H1 (cell line): ENCODE measurements around the gene PARP14.

Experiments used
- EZH2 ChIP-seq: fragments of 200-600 bp; sonication (generic); IDR thresholded peaks from 2 replicates; pipeline ENCODE4 v1.7.1; 2012; ENCODE audit warnings: low read depth, mild to moderate bottlenecking, moderate library complexity, low read length, inconsistent platforms; ENCODE audit not compliant: severe bottlenecking
- POLR2A ChIP-seq, 2 experiments: IDR thresholded peaks; 1 replicate in 1 of 2; 2 replicates in 1 of 2; pipeline ENCODE4 v1.6.1; 2011; ENCODE audit warnings: low read depth in 2 of 2, low read length in 2 of 2, mild to moderate bottlenecking in 2 of 2; ENCODE audit errors: control extremely low read depth in 1 of 2
- RNF2 ChIP-seq: fragments of 200-900, 300-1000 bp; sonication (generic); IDR thresholded peaks from 2 replicates; pipeline ENCODE4 v1.7.1; 2016; ENCODE audit warnings: borderline replicate concordance, low read depth, mild to moderate bottlenecking, antibody characterized with exemption, low read length; ENCODE audit not compliant: poor library complexity, severe bottlenecking; ENCODE audit errors: missing control alignments
- TF ChIP-seq, protein P1 (sequence below), 3 experiments: IDR thresholded peaks; 1 replicate in 2 of 3; 2 replicates in 1 of 3; pipeline versions ENCODE4 v1.5.1 to v1.6.1; 2011; ENCODE audit warnings: low read length in 3 of 3, mild to moderate bottlenecking in 3 of 3, inconsistent platforms in 2 of 3, low read depth in 1 of 3, moderate library complexity in 1 of 3; ENCODE audit not compliant: insufficient read depth in 1 of 3; ENCODE audit errors: control extremely low read depth in 1 of 3

DNA sequence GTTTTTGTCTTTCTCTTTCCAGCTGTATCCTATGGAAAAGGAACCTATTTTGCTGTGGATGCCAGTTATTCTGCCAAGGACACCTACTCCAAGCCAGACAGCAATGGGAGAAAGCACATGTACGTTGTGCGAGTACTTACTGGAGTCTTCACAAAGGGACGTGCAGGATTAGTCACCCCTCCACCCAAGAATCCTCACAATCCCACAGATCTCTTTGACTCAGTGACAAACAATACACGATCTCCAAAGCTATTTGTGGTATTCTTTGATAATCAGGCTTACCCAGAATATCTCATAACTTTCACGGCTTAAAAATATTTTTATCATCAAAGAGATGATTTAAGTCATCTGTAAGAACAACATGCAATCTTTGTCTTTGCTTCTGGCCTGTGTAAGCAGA lies 44.9 kb upstream of the PARP14 start:
- TF ChIP-seq EZH2 (no peak), POLR2A (IDR thresholded peaks at IDR 0.05; ENCODE audit: control extremely low read depth in 1 of 2, low read depth in 2 of 2, low read length in 2 of 2) (no peak), RNF2 (no peak)
- TF ChIP-seq, protein P1, sequence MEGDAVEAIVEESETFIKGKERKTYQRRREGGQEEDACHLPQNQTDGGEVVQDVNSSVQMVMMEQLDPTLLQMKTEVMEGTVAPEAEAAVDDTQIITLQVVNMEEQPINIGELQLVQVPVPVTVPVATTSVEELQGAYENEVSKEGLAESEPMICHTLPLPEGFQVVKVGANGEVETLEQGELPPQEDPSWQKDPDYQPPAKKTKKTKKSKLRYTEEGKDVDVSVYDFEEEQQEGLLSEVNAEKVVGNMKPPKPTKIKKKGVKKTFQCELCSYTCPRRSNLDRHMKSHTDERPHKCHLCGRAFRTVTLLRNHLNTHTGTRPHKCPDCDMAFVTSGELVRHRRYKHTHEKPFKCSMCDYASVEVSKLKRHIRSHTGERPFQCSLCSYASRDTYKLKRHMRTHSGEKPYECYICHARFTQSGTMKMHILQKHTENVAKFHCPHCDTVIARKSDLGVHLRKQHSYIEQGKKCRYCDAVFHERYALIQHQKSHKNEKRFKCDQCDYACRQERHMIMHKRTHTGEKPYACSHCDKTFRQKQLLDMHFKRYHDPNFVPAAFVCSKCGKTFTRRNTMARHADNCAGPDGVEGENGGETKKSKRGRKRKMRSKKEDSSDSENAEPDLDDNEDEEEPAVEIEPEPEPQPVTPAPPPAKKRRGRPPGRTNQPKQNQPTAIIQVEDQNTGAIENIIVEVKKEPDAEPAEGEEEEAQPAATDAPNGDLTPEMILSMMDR (IDR thresholded peaks at IDR 0.05; ENCODE audit: control extremely low read depth in 1 of 3, insufficient read depth in 1 of 3, low read depth in 1 of 3, low read length in 3 of 3) = no peak
